Neural cell (in vitro differentiated cells): ENCODE results near the gene TMEM107.

Source experiments
- CTCF ChIP-seq: fragments of 450-650 bp; IDR thresholded peaks from 2 replicates; pipeline ENCODE4 v1.5.1; 2014; ENCODE audit warnings: antibody characterized with exemption, mild to moderate bottlenecking, moderate library complexity; ENCODE audit not compliant: poor library complexity, severe bottlenecking
- POLR2AphosphoS5 ChIP-seq: IDR thresholded peaks from 2 replicates; pipeline ENCODE4 v1.6.1; 2012
- REST ChIP-seq: IDR thresholded peaks from 2 replicates; pipeline ENCODE4 v1.6.1; 2012; ENCODE audit warnings: borderline replicate concordance
- TAF1 ChIP-seq: IDR thresholded peaks from 2 replicates; pipeline ENCODE4 v1.6.1; 2012; ENCODE audit warnings: low read depth

- TF ChIP-seq CTCF, result no peak
- no peak for TF ChIP-seq POLR2AphosphoS5
- TF ChIP-seq TAF1, result no peak
- TF ChIP-seq REST, result no peak
These were observed 35.1 kb downstream of the TMEM107 start for GRCh38 chr17:8141045-8141444.
